Caco-2 (cell line): ENCODE data around the gene FIZ1. TPM values are rescaled to one million over a fixed set of nuclear protein-coding genes. Genes with fewer than 3 reads are reported as not detected.

ENCODE experiments used
- BruUV-seq: library from RNA; stranded (reverse); fragments of 400-500 nt; replicated peaks from 2 replicates; lab custom pipeline; 2021; lab: Mats Ljungman, UMichigan
- CTCF ChIA-PET: fragments of 300-600 bp; sonication (Branson Sonifier 250); formaldehyde crosslinking; loops from one replicate; lab custom pipeline; 2022; ENCODE audit warnings: antibody characterized with exemption; lab: Charles Lee
- POLR2A ChIA-PET: fragments of 300-600 bp; sonication (Branson Sonifier 250); formaldehyde crosslinking; loops from one replicate; lab custom pipeline; 2022; ENCODE audit warnings: antibody characterized with exemption; lab: Charles Lee
- DNase-seq, 2 experiments: peaks; one replicate each; pipeline versions ENCODE4 v3.0.0 to v3.0.0-alpha.2; 2020 to 2022
- H3K27me3 ChIP-seq: replicated peaks from 2 replicates; pipeline ENCODE4 v1.6.0; 2011; ENCODE audit warnings: low read length; ENCODE audit not compliant: control insufficient read depth, insufficient read depth
- H3K36me3 ChIP-seq: 2 replicates; pipeline ENCODE4 v1.5.1; 2011; ENCODE audit warnings: low read length; ENCODE audit not compliant: control insufficient read depth, insufficient read depth
- H3K4me1 ChIP-seq: fragments of 250-450 bp; sonication (Bioruptor Pico); 2 replicates; pipeline ENCODE4 v1.5.1; 2020; ENCODE audit warnings: mild to moderate bottlenecking
- H3K4me3 ChIP-seq: 2 replicates; pipeline ENCODE4 v1.5.1; 2011; ENCODE audit warnings: low read depth, mild to moderate bottlenecking, control low read depth, low read length
- H3K9me3 ChIP-seq: fragments of 250-450 bp; sonication (Bioruptor Pico); 2 replicates; pipeline ENCODE4 v1.5.1; 2020; ENCODE audit warnings: mild to moderate bottlenecking, moderate library complexity
- H3K27ac Mint-ChIP-seq: one replicate; pipeline ENCODE4 v1.8.0; 2022; ENCODE audit warnings: mixed read lengths; ENCODE audit not compliant: unreplicated experiment
- H3K27me3 Mint-ChIP-seq: one replicate; pipeline ENCODE4 v1.8.0; 2022; ENCODE audit warnings: mixed read lengths; ENCODE audit not compliant: insufficient read depth, unreplicated experiment
- H3K36me3 Mint-ChIP-seq: one replicate; pipeline ENCODE4 v1.8.0; 2022; ENCODE audit warnings: mild to moderate bottlenecking, mixed read lengths; ENCODE audit not compliant: insufficient read depth, unreplicated experiment
- H3K4me1 Mint-ChIP-seq: one replicate; pipeline ENCODE4 v1.8.0; 2022; ENCODE audit warnings: low read depth, mixed read lengths; ENCODE audit not compliant: unreplicated experiment
- H3K4me3 Mint-ChIP-seq: one replicate; pipeline ENCODE4 v1.8.0; 2022; ENCODE audit warnings: mild to moderate bottlenecking, moderate library complexity, mixed read lengths; ENCODE audit not compliant: unreplicated experiment
- H3K9me3 Mint-ChIP-seq: one replicate; pipeline ENCODE4 v1.8.0; 2022; ENCODE audit warnings: mixed read lengths; ENCODE audit not compliant: unreplicated experiment
- CTCF ChIP-seq, 2 experiments: fragments of 200-600 bp in 1 of 2; IDR thresholded peaks; 1 replicate in 1 of 2; 2 replicates in 1 of 2; pipeline versions ENCODE4 v1.5.1 to v1.8.0; 2011 to 2022; ENCODE audit warnings: antibody characterized with exemption in 1 of 2, control low read depth in 1 of 2, inconsistent platforms in 1 of 2, low read depth in 1 of 2, low read length in 1 of 2, mild to moderate bottlenecking in 1 of 2, moderate library complexity in 1 of 2; ENCODE audit not compliant: insufficient read depth in 1 of 2, severe bottlenecking in 1 of 2, unreplicated experiment in 1 of 2
- intact Hi-C: fragments of 100-400 bp; cut with micrococcal nuclease; formaldehyde crosslinking; loops from one replicate; pipeline ENCODE4 v1.10.0; 2022; ENCODE audit not compliant: unreplicated experiment
- total RNA-seq: library from RNA; stranded (reverse); gene quantifications from 2 replicates; pipeline ENCODE4 v1.2.3, GENCODE V29; 2022

FIZ1 gene
- total RNA-seq, 1 experiment from 2014 or later: 27.2 TPM

GRCh38 chr19:55641426-55642152, 42.3 kb upstream of the FIZ1 start:
- Mint-ChIP-seq H3K4me1 (peaks cover 39% of the 10 kb centered on the region), H3K9me3 (no peaks in the 10 kb centered on the region), H3K36me3 (peaks cover 93% of the 10 kb centered on the region), H3K4me3 (peak overlapping the region; percentile 86), H3K27ac (peak overlapping the region; percentile 95), H3K27me3 (no peaks in the 10 kb centered on the region)
- Histone ChIP-seq H3K9me3 (no peaks in the 10 kb centered on the region), H3K4me1 (peaks cover 9% of the 10 kb centered on the region; the same call in 1 of the 2 replicates), H3K27me3 (no peaks in the 10 kb centered on the region), H3K4me3 (peak overlapping the region; percentile 84), H3K36me3 (0 out of 2 replicates have a peak, but pooled peaks cover 2% of the 10 kb centered on the region)
- TF ChIP-seq CTCF (IDR thresholded peaks at IDR 0.05; ENCODE audit: insufficient read depth in 1 of 2, low read depth in 1 of 2, low read length in 1 of 2, severe bottlenecking in 1 of 2, unreplicated experiment in 1 of 2): no peak
- CTCF ChIA-PET: interaction anchor here (0.6 to 1.9 kb wide), 4 partner anchors 12 to 476 kb away, joined by 3 to 11 read pairs (median 5); partner anchors contain the start of gene U2AF2
- POLR2A ChIA-PET: interaction anchor here (0.6 to 1.9 kb wide), 3 partner anchors 13 to 661 kb away, joined by 3 to 14 read pairs (median 8); partner anchors contain the start of gene U2AF2
- peak in 1 of 2 experiments; percentile 51 for DNase-seq
- intact Hi-C loops: loop anchor here (2.0 kb wide), 1 partner anchor 13 kb away; the partner anchor contains the start of gene U2AF2
- BruUV-seq: no TSS peak

GRCh38 chr19:55640577-55641425, 41.5 kb upstream of the FIZ1 start, which contains the start of gene ZNF580:
TSS of gene ZNF580 (plus strand) at chr19:55641002. CDS start at chr19:55642509, 1,507 bp downstream.
- ChIA-PET CTCF (interaction anchor here (0.6 to 1.0 kb wide), 12 partner anchors 9 to 560 kb away, joined by 3 to 21 read pairs (median 4); partner anchors contain the start of genes ISOC2, U2AF2 and ZNF784), POLR2A (interaction anchor here (0.6 to 1.0 kb wide), 8 partner anchors 9 to 660 kb away, joined by 3 to 8 read pairs (median 4); partner anchors contain the start of genes FIZ1, ISOC2, U2AF2 and ZNF784)
- Histone ChIP-seq H3K27me3 (no peaks in the 10 kb centered on the region), H3K9me3 (no peaks in the 10 kb centered on the region), H3K4me1 (peaks cover 13% of the 10 kb centered on the region), H3K4me3 (peak within 1 kb of the TSS; percentile 84), H3K36me3 (0 out of 2 replicates have a peak, but pooled peaks cover 2% of the 10 kb centered on the region)
- H3K4me1 Mint-ChIP-seq: peaks cover 47% of the 10 kb centered on the region
- DNase-seq: peak; percentile 82 to 85
- no peaks in the 10 kb centered on the region for H3K9me3 Mint-ChIP-seq
- peak within 1 kb of the TSS; percentile 86 for H3K4me3 Mint-ChIP-seq
- TF ChIP-seq CTCF (IDR thresholded peaks at IDR 0.05; ENCODE audit: insufficient read depth in 1 of 2, low read depth in 1 of 2, low read length in 1 of 2, severe bottlenecking in 1 of 2, unreplicated experiment in 1 of 2): no peak
- peaks cover 93% of the 10 kb centered on the region for H3K36me3 Mint-ChIP-seq
- peak within 1 kb of the TSS; percentile 95 for H3K27ac Mint-ChIP-seq
- no peaks in the 10 kb centered on the region for H3K27me3 Mint-ChIP-seq
- no TSS peak for BruUV-seq
- intact Hi-C loops: loop anchor here (1.0 to 2.0 kb wide), 2 partner anchors 8 to 14 kb away; partner anchors contain the start of gene U2AF2
